SK-N-SH (cell line): ENCODE results near the gene TMEM187.

ENCODE experiments used
- CTCF ChIP-seq: fragments of 200-600 bp; sonication (generic); IDR thresholded peaks from 2 replicates; pipeline ENCODE4 v1.6.1; 2017; ENCODE audit warnings: antibody characterized with exemption, mild to moderate bottlenecking, moderate library complexity
- NRF1 ChIP-seq: IDR thresholded peaks from 2 replicates; pipeline ENCODE4 v1.6.1; 2012; ENCODE audit warnings: low read depth, mild to moderate bottlenecking, low read length
- PBX3 ChIP-seq: IDR thresholded peaks from 2 replicates; pipeline ENCODE4; 2012

- TF ChIP-seq NRF1 (no peak), CTCF (no peak), PBX3 (no peak)
Observed at GRCh38 chrX:154002215-154002719, 29.7 kb downstream of the TMEM187 start.
